GM12892 (cell line): ENCODE measurements around the gene GGT5.
"Not testable (repeated sequence)": the region's sequence is repeated elsewhere in the genome, so short reads cannot be mapped to it uniquely, and the experiment has no call there.

Source experiments
- POLR2A ChIP-seq: IDR thresholded peaks from 2 replicates; pipeline ENCODE4 v1.6.1; 2011; ENCODE audit warnings: low read depth, low read length, control low read depth
- POLR2AphosphoS5 ChIP-seq: IDR thresholded peaks from 2 replicates; pipeline ENCODE4 v1.6.1; 2011; ENCODE audit warnings: low read depth, low read length, control low read depth

- TF ChIP-seq POLR2A, POLR2AphosphoS5: not testable (repeated sequence)
These were observed 62.0 kb downstream of the GGT5 start for GRCh38 chr22:24182900-24183246.
